ENCODE results near the gene NPHP4.

Gene NPHP4

DNA sequence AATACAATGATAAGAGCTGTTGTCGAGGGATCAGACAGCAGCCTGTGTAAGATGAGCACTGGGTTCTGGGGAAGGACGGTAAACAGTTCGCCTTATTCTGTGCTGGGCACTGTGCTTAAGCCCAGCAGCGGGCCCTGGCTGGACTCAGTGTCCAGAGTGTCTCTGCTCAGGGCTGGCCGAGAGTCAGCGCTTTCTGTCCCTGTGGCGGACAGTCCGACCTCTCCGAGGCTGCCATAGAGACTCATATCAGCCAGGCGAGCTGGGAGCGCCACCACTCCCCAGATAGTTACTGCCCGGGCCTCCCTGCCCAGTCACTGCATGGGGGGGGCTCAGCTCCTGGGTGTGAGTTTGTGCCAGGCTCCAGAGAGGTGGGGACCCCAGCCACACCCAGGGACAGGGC, 14.7 kb upstream of the NPHP4 start:
- TF ChIP-seq JUND (IDR thresholded peaks at IDR 0.05; ENCODE audit: low read depth) = no peak
- in situ Hi-C loops (cut with HindIII; ENCODE audit: low pct_unique_long_range_greater_than_20kb, low sequenced_read_pairs) = no loop called here
- DNase-seq (ENCODE audit: low read depth in 1 of 2, low spot score in 1 of 2) = no peak

DNA sequence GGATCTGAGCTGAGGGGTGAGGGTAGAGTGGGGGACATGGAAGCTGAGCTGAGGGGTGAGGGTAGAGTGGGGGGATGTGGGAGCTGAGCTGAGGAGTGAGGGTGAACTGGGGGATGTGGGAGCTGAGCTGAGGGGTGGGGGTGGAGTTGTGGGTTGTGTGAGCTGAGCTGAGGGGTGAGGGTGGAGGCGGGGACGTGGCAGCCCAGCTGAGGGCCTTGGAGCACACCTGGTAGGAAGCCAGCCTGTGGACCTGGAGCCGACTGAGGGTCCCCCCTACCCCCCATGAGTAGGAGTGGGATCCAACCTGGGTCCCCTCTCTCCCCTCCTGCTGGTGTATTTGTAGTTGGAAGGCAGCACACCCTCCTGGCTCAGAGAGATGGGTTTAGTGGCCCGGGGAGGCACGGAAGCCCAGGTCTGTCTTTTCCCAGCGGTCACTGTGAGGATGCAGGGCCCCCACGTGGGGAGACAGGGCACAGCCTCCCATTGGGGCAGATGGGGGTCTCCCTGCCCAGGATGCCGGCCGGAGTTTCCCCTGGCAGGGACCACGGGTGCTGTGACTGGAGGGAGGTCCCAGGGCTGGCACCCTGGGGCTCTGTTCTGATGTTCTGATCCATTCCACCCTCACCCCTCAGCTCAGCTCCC, 13.2 kb upstream of the NPHP4 start:
- TF ChIP-seq JUND (IDR thresholded peaks at IDR 0.05; ENCODE audit: low read depth) = no peak
- no peak for DNase-seq (ENCODE audit: low read depth in 1 of 2, low spot score in 1 of 2)
- in situ Hi-C loops (cut with HindIII; ENCODE audit: low pct_unique_long_range_greater_than_20kb, low sequenced_read_pairs) = no loop called here

DNA sequence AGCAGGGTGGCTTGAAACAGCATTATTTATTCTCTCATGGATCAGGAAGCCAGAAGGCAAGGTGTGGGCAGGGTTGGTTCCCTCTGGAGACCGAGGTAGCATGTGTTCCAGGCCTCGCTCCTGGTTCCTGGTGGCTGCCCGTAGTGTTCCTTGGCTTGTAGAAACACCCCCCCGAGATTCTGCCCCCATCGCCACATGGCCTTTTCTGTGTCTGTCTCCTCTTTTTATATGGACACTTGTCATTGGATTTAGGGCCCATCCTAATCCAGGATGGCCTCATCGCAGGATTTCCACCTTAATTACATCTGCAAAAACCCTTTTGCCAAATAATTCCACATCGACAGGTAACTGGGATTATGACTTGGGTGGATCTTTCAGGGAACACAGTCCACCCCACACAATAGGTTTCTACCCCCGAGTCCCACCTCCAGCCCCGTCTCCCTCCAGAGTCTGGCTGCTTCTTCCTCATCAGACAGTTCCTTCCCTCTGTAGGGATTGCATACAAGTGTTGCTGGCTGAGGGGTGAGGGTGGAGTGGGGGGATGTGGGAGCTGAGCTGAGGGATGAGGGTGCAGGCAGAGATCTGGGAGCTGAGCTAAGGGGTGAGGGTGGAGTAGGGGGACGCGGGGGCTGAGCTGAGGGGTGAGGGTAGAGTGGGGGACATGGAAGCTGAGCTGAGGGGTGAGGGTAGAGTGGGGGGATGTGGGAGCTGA, 12.3 kb upstream of the NPHP4 start:
- in situ Hi-C loops (cut with HindIII; ENCODE audit: low pct_unique_long_range_greater_than_20kb, low sequenced_read_pairs) = no loop called here
- DNase-seq (ENCODE audit: low read depth in 1 of 2, low spot score in 1 of 2) = no peak
- no peak for TF ChIP-seq JUND (IDR thresholded peaks at IDR 0.05; ENCODE audit: low read depth)

DNA sequence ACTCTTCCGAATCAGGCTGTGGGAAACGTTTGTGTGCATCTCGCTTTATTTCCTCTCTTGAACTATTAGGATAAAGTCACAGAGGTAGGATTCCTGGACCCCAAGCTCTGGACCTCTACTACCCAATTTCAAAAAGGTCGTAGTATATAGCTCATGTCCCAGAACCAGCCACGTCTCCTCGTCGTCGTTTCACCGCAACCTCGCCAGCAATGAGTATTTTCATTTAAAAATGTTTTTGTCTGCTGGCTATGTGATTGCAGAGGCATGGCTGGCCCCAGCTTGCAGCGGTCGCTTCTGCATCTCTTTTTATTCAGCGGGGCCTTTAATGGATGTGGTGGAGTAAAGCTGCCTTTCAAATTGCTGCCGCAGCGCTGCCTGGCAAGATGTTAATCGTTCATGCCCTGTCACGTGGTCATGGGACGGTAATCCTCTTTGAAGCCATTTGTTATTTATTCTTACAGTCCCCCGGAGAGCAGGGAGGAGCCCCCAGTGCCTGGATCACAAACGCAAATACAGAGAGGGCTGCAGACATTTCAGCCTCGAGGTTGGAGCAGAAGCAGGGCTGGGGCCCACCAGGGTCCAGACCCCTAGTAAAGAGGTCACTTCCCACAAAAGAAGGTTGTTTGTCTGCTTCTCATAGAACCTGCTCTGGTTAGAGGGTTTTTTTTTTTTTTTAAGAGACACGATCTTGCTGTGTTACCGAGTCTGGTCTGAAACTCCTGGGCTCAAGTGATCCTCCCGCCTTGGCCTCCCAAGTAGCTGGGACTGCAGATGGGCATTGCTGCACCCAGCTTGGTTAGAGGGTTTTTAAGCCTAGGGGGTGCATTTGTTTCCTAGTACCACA, 11.6 kb upstream of the NPHP4 start:
- DNase-seq (ENCODE audit: low read depth in 1 of 2, low spot score in 1 of 2) = no peak
- TF ChIP-seq JUND (IDR thresholded peaks at IDR 0.05; ENCODE audit: low read depth) = no peak
- in situ Hi-C loops (cut with HindIII; ENCODE audit: low pct_unique_long_range_greater_than_20kb, low sequenced_read_pairs) = no loop called here

DNA sequence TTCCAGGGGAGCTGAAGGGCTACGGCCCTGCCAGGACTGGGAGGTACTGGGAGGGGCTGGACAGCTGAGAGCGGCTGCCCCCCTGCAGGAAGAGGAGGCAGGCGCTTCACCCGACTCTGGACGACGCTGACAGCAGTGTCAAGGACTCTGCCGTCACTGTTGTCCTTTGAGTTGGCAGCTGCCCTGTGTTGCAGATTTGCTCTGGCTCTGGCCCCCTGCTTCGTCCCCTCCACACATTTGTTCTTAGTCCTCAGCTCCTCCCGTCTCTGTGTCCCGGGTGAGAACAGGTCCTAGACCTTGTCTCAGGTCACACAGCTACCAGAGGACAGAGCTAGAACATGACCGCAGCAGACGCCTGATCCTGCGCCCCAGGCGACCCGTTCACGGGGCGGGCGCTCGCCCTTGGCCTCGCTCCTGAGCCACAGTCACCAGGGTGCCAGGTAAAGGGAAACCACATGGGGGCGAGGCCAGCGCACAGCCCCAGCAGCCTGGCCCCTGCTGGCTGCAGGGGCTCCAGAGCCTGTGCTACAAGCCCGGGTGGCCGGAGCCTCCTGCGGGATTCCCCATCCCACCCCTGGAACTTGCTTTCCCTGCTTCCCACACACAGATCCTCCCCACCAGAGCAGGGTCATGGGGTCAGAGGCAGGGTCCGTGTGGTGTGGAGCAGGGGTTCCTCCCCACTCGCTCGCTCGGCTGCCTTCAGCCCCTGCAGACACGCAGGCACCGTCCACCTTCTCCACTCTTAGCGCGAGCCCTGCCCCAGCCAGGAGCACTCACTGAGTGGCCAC, 10.7 kb upstream of the NPHP4 start:
- in situ Hi-C loops (cut with HindIII; ENCODE audit: low pct_unique_long_range_greater_than_20kb, low sequenced_read_pairs) = no loop called here
- TF ChIP-seq JUND (IDR thresholded peaks at IDR 0.05; ENCODE audit: low read depth) = no peak
- no peak for DNase-seq (ENCODE audit: low read depth in 1 of 2, low spot score in 1 of 2)

DNA sequence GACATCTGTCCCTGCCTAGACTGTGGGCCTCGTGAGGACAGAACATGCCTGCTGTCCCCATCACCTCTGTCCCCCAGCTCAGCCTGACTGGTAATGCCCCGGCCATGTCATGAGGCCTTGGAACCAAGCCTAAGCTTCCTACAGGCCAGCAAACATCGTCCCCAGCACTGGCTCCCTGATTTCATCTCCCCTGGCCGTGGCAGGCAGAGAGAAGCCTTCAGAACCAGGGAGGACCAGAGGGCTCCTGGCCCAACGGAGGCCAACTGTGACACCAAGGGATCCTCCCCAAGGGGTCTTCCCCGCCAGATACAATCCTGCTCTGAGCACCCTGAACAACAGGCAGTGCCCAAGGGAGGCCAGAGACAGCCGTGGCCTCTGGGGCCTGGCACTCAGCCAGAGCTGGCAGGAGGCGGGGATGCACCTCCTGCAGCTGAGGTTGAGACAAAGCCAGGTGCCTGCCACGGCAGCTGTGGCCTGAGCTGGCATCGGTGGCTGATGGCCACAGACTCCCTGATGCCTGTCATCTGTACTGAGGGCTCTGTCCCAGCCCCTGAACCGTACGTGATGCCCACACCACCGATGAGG, 9.9 kb upstream of the NPHP4 start:
- in situ Hi-C loops (cut with HindIII; ENCODE audit: low pct_unique_long_range_greater_than_20kb, low sequenced_read_pairs) = no loop called here
- peak; percentile 33 to 41 for DNase-seq (ENCODE audit: low read depth in 1 of 2, low spot score in 1 of 2)
- TF ChIP-seq JUND (IDR thresholded peaks at IDR 0.05; ENCODE audit: low read depth) = no peak

DNA sequence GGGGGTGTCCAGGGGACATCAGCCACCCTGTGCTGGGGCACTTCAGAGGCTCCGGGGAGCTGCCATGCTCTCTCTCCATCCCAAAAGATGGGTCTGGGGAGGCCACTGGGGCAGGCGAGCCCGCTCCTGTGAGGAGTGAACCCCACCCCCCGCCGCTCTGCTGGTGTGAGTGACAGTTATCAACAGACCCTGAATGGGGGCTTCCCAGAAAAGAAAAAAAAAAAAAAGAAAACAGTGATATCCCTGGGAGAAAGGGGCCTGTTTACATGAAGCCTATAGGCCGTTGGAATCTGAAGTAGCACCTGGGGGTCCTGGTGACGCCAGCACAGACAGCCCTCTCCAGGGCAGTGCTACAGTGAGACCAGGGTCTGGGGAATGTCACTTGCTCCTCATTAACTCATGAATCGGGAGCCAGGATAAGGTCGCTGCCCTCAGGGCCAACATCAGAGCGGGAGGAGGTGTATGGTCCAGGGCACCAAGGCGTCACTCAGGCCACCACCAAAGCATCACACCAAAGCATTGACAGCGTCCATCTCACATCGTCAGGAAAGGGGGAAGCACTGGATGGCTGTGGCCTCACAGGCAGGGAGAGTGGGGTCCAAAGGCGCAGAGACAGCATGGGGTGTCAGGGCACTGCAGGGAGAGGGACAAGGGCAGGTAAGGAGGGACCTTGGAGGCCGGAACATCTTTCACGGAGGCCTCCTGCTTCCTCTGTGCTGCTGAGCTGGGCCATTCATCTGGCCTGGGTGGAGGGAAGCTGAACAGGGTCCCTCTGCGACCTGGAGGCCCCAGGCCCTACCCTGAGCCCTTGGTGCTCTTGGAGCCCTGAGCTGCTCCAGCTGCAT, 8.4 kb upstream of the NPHP4 start:
- in situ Hi-C loops (cut with HindIII; ENCODE audit: low pct_unique_long_range_greater_than_20kb, low sequenced_read_pairs) = no loop called here
- no peak for TF ChIP-seq JUND (IDR thresholded peaks at IDR 0.05; ENCODE audit: low read depth)
- DNase-seq (ENCODE audit: low read depth in 1 of 2, low spot score in 1 of 2) = no peak

DNA sequence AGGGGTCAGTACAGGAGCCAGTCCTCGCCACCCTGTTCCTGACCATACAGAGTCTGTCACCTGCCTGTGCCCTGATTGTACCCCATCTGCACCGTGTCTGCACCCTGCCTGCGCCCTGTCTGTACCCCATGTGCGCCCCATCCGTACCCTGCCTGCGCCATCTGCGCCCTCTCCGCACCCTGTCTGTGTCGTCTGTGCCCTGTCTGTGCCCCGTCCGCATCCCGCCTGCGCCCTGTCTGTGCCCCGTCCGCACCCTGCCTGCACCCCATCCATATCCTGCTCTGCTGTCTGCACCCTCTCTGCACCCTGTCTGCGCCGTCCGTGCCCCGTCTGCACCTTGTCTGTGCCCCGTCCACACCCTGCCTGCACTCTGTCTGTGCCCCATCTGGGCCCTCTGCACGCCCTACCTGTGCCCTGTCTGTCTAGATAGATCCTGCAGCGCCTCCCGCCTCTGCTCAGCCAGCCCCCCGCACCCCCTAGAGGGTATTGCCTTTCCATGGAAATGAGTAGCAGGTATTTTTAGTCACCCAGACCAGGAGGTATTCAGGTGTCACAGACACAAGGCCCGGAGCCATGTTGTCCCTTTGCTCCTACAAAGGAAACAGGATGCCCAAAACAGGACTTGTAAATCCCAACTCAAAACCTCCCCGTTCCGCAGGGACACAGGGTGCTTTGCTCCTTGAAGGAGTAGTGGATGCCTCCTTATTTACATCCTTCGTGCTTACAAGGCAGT, 7.7 kb upstream of the NPHP4 start:
- TF ChIP-seq JUND (IDR thresholded peaks at IDR 0.05; ENCODE audit: low read depth) = no peak
- in situ Hi-C loops (cut with HindIII; ENCODE audit: low pct_unique_long_range_greater_than_20kb, low sequenced_read_pairs) = no loop called here
- no peak for DNase-seq (ENCODE audit: low read depth in 1 of 2, low spot score in 1 of 2)

DNA sequence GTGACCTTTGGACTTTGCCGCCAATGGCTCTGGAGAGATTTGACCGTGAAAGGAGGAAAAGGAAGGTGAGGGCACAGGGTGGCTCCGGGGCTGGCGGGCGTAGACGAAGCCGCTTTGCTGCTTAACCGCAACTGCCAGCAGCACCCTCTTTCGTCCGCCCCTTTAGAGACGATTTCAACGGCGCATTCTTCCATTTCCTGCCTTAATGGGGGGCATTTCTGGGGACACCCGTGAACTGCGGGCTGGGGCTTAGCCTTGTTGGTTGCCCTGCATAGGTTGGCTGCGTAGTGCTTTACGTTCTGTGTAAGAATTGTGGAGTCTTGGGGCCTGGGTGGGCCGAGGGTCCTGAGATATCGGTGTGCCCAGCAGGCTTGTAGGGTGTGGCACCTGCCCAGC, 6.7 kb upstream of the NPHP4 start:
- TF ChIP-seq JUND (IDR thresholded peaks at IDR 0.05; ENCODE audit: low read depth) = no peak
- in situ Hi-C loops (cut with HindIII; ENCODE audit: low pct_unique_long_range_greater_than_20kb, low sequenced_read_pairs) = no loop called here
- DNase-seq (ENCODE audit: low read depth in 1 of 2, low spot score in 1 of 2) = no peak

DNA sequence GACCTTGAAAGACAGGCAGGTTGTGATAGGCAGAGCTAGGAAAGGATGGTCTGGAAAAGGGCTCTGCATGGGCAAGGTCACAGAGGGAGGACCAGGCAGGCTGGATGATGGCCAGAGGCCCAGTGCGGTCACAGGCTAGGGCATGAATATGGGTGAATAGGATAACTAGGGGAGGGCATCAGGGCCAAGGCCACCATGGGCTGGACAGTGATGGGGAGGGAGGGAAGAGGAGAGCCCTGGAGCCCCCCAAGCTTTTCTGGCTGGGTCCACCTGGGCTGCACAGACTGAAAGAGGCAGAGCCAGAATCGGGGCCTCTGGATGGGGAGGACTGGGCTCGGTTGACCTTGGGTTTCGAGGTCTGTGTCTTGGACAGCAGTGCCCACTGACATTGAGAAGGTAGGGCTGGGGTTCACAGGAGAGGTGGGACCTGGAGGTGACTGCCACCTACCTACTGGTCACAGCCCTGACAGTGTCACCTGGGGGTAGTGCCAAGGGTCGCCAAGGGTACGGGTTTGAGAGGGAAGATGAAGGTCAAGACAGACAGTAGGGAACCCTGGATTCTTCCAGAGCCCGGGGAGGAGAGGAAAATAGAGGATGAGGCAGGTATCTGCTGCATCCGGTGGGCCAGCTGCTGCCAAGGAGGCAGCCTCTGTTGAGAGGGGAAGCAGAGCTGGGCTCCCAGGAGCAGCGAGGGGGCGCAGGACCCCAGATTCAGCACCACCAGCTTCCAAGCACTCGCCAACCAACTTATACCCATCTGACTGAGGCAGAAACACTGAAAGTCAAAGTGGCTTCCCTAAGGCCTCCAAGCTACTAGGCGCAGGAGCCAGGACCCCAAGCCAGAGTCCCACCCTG, 6.1 kb upstream of the NPHP4 start:
- no peak for TF ChIP-seq JUND (IDR thresholded peaks at IDR 0.05; ENCODE audit: low read depth)

More for the DNA sequence above, 6.1 kb upstream of the NPHP4 start:
- in situ Hi-C loops (cut with HindIII; ENCODE audit: low pct_unique_long_range_greater_than_20kb, low sequenced_read_pairs) = no loop called here
- DNase-seq (ENCODE audit: low read depth in 1 of 2, low spot score in 1 of 2) = no peak

Data from T47D (cell line).